Measurements from ENCODE around the gene WWOX. TPM values are rescaled to one million over a fixed set of nuclear protein-coding genes. Genes with fewer than 3 reads are reported as not detected.

WWOX gene
- polyA plus RNA-seq, 1 donor from 2014 or later = 25.6 TPM

GRCh38 chr16:78519896-78520295 is 420.4 kb downstream of the WWOX start:
- H3K27me3 ChIP-seq (ENCODE audit: insufficient read depth, low read depth, low read length) = no peaks in the 10 kb centered on the region
- H3K4me2 ChIP-seq (ENCODE audit: low read length) = no peak overlapping the region
- no peak overlapping the region for H3K9ac ChIP-seq (ENCODE audit: low read length)
- no peaks in the 10 kb centered on the region for H3K9me3 ChIP-seq (ENCODE audit: low read length)
- H3K9me2 ChIP-seq (ENCODE audit: insufficient read depth, low read length) = no peaks in the 10 kb centered on the region
- no peak overlapping the region for H3K27ac ChIP-seq (ENCODE audit: low read length)
- TF ChIP-seq EZH2 (IDR thresholded peaks at IDR 0.05; ENCODE audit: borderline replicate concordance, insufficient read depth, low read length, poor library complexity, severe bottlenecking) = no peak
- TF ChIP-seq POLR2AphosphoS5 (IDR thresholded peaks at IDR 0.05) = no peak
- no peak for TF ChIP-seq SMC3 (conservative IDR thresholded peaks at IDR 0.05; ENCODE audit: poor library complexity)
- no peak for TF ChIP-seq CTCF (IDR thresholded peaks at IDR 0.05; ENCODE audit: poor library complexity, severe bottlenecking)
- TF ChIP-seq EP300 (conservative IDR thresholded peaks at IDR 0.05; ENCODE audit: poor library complexity, severe bottlenecking) = no peak
- TF ChIP-seq MXI1 (conservative IDR thresholded peaks at IDR 0.05; ENCODE audit: poor library complexity, severe bottlenecking) = no peak
- no peak for TF ChIP-seq REST (IDR thresholded peaks at IDR 0.05; ENCODE audit: borderline replicate concordance)
- no peak for TF ChIP-seq RAD21 (conservative IDR thresholded peaks at IDR 0.05)
- TF ChIP-seq TAF1 (IDR thresholded peaks at IDR 0.05; ENCODE audit: low read depth) = no peak
- no peaks in the 10 kb centered on the region for H3K36me3 ChIP-seq (ENCODE audit: insufficient read depth, low read length)
- H2AFZ ChIP-seq (ENCODE audit: low read depth, low read length) = no peak overlapping the region
- H3F3A ChIP-seq (ENCODE audit: insufficient read depth, low read length, poor library complexity, severe bottlenecking) = no peaks in the 10 kb centered on the region
- H3K79me2 ChIP-seq (replicated peaks; ENCODE audit: insufficient read depth, low read length) = no peaks in the 10 kb centered on the region
- H3K4me3 ChIP-seq (ENCODE audit: low read length) = no peak overlapping the region
- H4K20me1 ChIP-seq (ENCODE audit: insufficient read depth) = no peaks in the 10 kb centered on the region

GRCh38 chr16:78520470-78520869 is 421.0 kb downstream of the WWOX start:
- Histone ChIP-seq H3K27ac (ENCODE audit: low read length) (no peak overlapping the region), H3K4me2 (ENCODE audit: low read length) (no peak overlapping the region), H4K20me1 (ENCODE audit: insufficient read depth) (no peaks in the 10 kb centered on the region)

More at GRCh38 chr16:78520470-78520869, 421.0 kb downstream of the WWOX start:
- H2AFZ ChIP-seq (ENCODE audit: low read depth, low read length) = no peak overlapping the region
- no peaks in the 10 kb centered on the region for H3K79me2 ChIP-seq (replicated peaks; ENCODE audit: insufficient read depth, low read length)
- no peak overlapping the region for H3K4me3 ChIP-seq (ENCODE audit: low read length)
- H3K27me3 ChIP-seq (ENCODE audit: insufficient read depth, low read depth, low read length) = no peaks in the 10 kb centered on the region
- no peaks in the 10 kb centered on the region for H3K9me3 ChIP-seq (ENCODE audit: low read length)
- H3K36me3 ChIP-seq (ENCODE audit: insufficient read depth, low read length) = no peaks in the 10 kb centered on the region
- H3K9ac ChIP-seq (ENCODE audit: low read length) = no peak overlapping the region
- H3K9me2 ChIP-seq (ENCODE audit: insufficient read depth, low read length) = no peaks in the 10 kb centered on the region
- no peaks in the 10 kb centered on the region for H3F3A ChIP-seq (ENCODE audit: insufficient read depth, low read length, poor library complexity, severe bottlenecking)
- TF ChIP-seq REST (IDR thresholded peaks at IDR 0.05; ENCODE audit: borderline replicate concordance) (no peak), SMC3 (conservative IDR thresholded peaks at IDR 0.05; ENCODE audit: poor library complexity) (no peak), CTCF (IDR thresholded peaks at IDR 0.05; ENCODE audit: poor library complexity, severe bottlenecking) (no peak), TAF1 (IDR thresholded peaks at IDR 0.05; ENCODE audit: low read depth) (no peak), EP300 (conservative IDR thresholded peaks at IDR 0.05; ENCODE audit: poor library complexity, severe bottlenecking) (no peak), MXI1 (conservative IDR thresholded peaks at IDR 0.05; ENCODE audit: poor library complexity, severe bottlenecking) (no peak), RAD21 (conservative IDR thresholded peaks at IDR 0.05) (no peak), EZH2 (IDR thresholded peaks at IDR 0.05; ENCODE audit: borderline replicate concordance, insufficient read depth, low read length, poor library complexity, severe bottlenecking) (no peak), POLR2AphosphoS5 (IDR thresholded peaks at IDR 0.05) (no peak)

Data from neural cell (in vitro differentiated cells).